Ishikawa (cell line): ENCODE measurements around the gene UTS2B.

Source experiments
- CEBPB ChIP-seq: IDR thresholded peaks from 2 replicates; pipeline ENCODE4 v1.6.1; 2012
- CREB1 ChIP-seq: IDR thresholded peaks from 2 replicates; pipeline ENCODE4 v1.6.1; 2012; ENCODE audit warnings: low read depth
- EGR1 ChIP-seq: IDR thresholded peaks from 2 replicates; pipeline ENCODE4 v1.6.1; 2012
- EP300 ChIP-seq: IDR thresholded peaks from 2 replicates; pipeline ENCODE4 v1.6.1; 2012; ENCODE audit warnings: borderline replicate concordance
- FOXM1 ChIP-seq: IDR thresholded peaks from 2 replicates; pipeline ENCODE4 v1.6.1; 2012; ENCODE audit warnings: low read depth, borderline replicate concordance
- NFIC ChIP-seq: IDR thresholded peaks from 2 replicates; pipeline ENCODE4 v1.6.1; 2012
- RAD21 ChIP-seq: IDR thresholded peaks from 2 replicates; pipeline ENCODE4 v1.6.1; 2012; ENCODE audit warnings: low read depth
- TAF1 ChIP-seq: IDR thresholded peaks from 2 replicates; pipeline ENCODE4 v1.6.1; 2012; ENCODE audit warnings: low read depth, mild to moderate bottlenecking
- TCF12 ChIP-seq: IDR thresholded peaks from 2 replicates; pipeline ENCODE4 v1.6.1; 2012; ENCODE audit warnings: low read depth
- TEAD4 ChIP-seq: IDR thresholded peaks from 2 replicates; pipeline ENCODE4 v1.6.1; 2012
- YY1 ChIP-seq: IDR thresholded peaks from 2 replicates; pipeline ENCODE4 v1.6.1; 2012; ENCODE audit warnings: low read depth
- ZBTB7A ChIP-seq: IDR thresholded peaks from 2 replicates; pipeline ENCODE4 v1.6.1; 2012; ENCODE audit warnings: low read depth
- TF ChIP-seq, protein P1 (sequence below): IDR thresholded peaks from 2 replicates; pipeline ENCODE4 v1.6.1; 2012; ENCODE audit warnings: low read depth, mild to moderate bottlenecking
- TF ChIP-seq, protein P2 (sequence below): IDR thresholded peaks from 2 replicates; pipeline ENCODE4 v1.6.1; 2012
- TF ChIP-seq, protein P3 (sequence below): IDR thresholded peaks from 2 replicates; pipeline ENCODE4 v1.6.1; 2012

UTS2B gene

DNA sequence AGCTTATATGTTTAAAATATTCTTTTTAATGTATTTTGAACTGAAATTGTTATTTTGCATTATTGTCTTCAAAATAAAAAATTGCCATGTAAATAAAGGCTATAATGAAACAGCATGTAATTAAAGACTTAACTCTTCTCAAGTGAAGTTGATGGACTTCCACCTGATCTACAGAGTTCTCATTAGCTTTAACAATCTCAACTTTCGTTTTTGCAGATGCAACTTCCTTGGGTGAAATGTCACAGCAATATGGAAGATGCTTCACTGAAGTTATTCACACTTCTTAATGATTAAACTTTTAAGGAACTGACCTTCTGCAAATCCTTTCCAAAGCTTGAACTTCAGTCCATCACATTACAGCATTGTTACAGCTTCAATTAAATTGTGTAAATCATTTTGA, 67.7 kb downstream of the UTS2B start:
- TF ChIP-seq RAD21 (no peak), EGR1 (no peak), TEAD4 (no peak), EP300 (no peak)
- TF ChIP-seq, protein P1, sequence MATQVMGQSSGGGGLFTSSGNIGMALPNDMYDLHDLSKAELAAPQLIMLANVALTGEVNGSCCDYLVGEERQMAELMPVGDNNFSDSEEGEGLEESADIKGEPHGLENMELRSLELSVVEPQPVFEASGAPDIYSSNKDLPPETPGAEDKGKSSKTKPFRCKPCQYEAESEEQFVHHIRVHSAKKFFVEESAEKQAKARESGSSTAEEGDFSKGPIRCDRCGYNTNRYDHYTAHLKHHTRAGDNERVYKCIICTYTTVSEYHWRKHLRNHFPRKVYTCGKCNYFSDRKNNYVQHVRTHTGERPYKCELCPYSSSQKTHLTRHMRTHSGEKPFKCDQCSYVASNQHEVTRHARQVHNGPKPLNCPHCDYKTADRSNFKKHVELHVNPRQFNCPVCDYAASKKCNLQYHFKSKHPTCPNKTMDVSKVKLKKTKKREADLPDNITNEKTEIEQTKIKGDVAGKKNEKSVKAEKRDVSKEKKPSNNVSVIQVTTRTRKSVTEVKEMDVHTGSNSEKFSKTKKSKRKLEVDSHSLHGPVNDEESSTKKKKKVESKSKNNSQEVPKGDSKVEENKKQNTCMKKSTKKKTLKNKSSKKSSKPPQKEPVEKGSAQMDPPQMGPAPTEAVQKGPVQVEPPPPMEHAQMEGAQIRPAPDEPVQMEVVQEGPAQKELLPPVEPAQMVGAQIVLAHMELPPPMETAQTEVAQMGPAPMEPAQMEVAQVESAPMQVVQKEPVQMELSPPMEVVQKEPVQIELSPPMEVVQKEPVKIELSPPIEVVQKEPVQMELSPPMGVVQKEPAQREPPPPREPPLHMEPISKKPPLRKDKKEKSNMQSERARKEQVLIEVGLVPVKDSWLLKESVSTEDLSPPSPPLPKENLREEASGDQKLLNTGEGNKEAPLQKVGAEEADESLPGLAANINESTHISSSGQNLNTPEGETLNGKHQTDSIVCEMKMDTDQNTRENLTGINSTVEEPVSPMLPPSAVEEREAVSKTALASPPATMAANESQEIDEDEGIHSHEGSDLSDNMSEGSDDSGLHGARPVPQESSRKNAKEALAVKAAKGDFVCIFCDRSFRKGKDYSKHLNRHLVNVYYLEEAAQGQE: no peak
- TF ChIP-seq, protein P2, sequence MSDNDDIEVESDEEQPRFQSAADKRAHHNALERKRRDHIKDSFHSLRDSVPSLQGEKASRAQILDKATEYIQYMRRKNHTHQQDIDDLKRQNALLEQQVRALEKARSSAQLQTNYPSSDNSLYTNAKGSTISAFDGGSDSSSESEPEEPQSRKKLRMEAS: no peak

GRCh38 chr3:191261304-191261638, 69.1 kb downstream of the UTS2B start:
- TF ChIP-seq, protein P1: no peak
- TF ChIP-seq, protein P2: no peak
- TF ChIP-seq ZBTB7A: no peak
- TF ChIP-seq TCF12: no peak
- no peak for TF ChIP-seq RAD21
- TF ChIP-seq EGR1: no peak
- no peak for TF ChIP-seq CREB1
- no peak for TF ChIP-seq TEAD4
- TF ChIP-seq, protein P3, sequence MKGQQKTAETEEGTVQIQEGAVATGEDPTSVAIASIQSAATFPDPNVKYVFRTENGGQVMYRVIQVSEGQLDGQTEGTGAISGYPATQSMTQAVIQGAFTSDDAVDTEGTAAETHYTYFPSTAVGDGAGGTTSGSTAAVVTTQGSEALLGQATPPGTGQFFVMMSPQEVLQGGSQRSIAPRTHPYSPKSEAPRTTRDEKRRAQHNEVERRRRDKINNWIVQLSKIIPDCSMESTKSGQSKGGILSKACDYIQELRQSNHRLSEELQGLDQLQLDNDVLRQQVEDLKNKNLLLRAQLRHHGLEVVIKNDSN: no peak

DNA sequence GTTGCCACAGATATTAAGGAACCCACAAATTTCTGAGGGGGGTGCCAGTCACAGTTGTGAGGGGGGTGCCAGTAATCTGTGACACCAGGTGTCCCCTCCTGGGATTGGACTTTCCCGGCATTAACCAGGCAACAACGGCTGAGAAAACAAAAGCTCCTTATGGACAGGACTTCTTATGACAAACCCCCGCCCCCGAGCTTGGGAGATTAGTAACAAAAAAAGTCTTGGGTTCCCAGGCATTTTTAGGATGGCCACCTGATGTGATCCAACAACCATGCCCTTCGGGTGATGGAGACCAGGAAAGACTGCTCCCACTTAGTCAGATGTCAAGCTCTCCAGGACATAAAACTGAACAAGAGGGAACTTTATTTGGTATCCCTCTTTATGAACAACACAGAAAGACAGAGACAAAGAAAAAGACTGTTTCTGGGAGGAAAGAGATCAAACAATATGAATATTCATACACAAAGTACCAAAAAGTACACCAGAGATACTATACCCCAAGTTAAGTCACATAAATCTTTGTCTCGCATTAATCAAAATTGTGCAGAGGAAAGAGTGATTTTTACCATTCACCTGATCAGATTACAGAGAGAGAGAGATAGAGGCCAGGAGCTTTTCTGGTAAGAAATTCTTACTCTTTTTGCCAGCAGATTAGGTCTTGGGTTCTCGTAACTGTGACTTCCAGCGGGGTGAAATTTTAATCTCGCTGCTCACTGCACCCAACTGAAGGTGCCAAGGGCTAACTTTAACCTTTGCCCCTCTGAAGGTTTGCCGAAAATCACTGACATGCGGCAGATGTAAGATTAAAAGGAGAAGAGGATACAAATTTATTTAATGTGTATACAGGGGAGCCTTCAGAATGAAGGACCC, 69.7 kb downstream of the UTS2B start:
- TF ChIP-seq EP300: no peak
- no peak for TF ChIP-seq NFIC
- no peak for TF ChIP-seq CREB1
- TF ChIP-seq TCF12: no peak
- no peak for TF ChIP-seq EGR1
- TF ChIP-seq RAD21: no peak
- TF ChIP-seq, protein P3: no peak
- no peak for TF ChIP-seq ZBTB7A
- no peak for TF ChIP-seq TEAD4
- TF ChIP-seq, protein P1: no peak
- TF ChIP-seq FOXM1: no peak
- TF ChIP-seq TAF1: no peak
- TF ChIP-seq, protein P2: no peak
- no peak for TF ChIP-seq CEBPB
- no peak for TF ChIP-seq YY1

DNA sequence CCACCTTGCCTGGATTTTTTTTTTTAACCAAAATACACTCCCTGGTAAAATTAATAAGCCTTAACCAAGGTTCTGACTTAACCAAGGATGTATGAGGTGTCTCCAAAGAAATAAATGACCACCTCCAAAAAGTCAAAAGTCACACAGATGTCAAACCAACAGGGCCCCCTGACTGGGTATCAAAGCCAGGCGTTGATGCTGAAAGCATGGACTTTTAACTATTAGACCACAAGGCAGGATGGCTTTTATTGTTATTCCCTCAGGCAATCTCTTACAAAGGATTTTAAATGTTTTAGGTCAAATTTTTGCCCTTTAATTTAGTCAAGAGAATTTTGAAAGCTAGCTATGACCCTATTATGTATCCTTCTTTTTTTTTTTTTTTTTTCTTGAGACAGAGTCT, 70.8 kb downstream of the UTS2B start:
- TF ChIP-seq CEBPB (no peak), YY1 (no peak), TAF1 (no peak)

- TF ChIP-seq YY1 (no peak), FOXM1 (no peak), EP300 (no peak), ZBTB7A (no peak), TAF1 (no peak), EGR1 (no peak), TEAD4 (no peak), TCF12 (no peak), CREB1 (no peak)
- TF ChIP-seq, protein P2: no peak
- TF ChIP-seq, protein P3: no peak
Observed at GRCh38 chr3:191257286-191257685, 73.0 kb downstream of the UTS2B start.
